HCT116 (cell line): ENCODE measurements around the gene AIF1L. TPM values are rescaled to one million over a fixed set of nuclear protein-coding genes. Genes with fewer than 3 reads are reported as not detected.

Experiments
- ATAC-seq: fragments of 200-7000 bp; cut with Tn5 transposase; 2 replicates; pipeline ENCODE4 v1.9.1; 2020; ENCODE audit warnings: mild to moderate bottlenecking, moderate library complexity
- BruUV-seq: library from RNA; stranded (reverse); fragments of 400-500 nt; replicated peaks from 2 replicates; lab custom pipeline; 2021; lab: Mats Ljungman, UMichigan
- CTCF ChIA-PET: fragments of 300-600 bp; sonication (Branson Sonifier 250); formaldehyde crosslinking; loops from one replicate; lab custom pipeline; 2021; ENCODE audit warnings: antibody characterized with exemption; lab: Charles Lee
- POLR2A ChIA-PET: fragments of 300-600, 350-600 bp; sonication (Branson Sonifier 250); formaldehyde crosslinking; loops from one replicate; lab custom pipeline; 2021; ENCODE audit warnings: antibody characterized with exemption; lab: Charles Lee
- RAD21 ChIA-PET, 2 experiments: fragments of 300-600 bp; sonication (Branson Sonifier 250); formaldehyde crosslinking; loops; one replicate each; lab custom pipeline; 2023; ENCODE audit warnings: low total read pairs in 2 of 2; ENCODE audit not compliant: uncharacterized antibody in 2 of 2, unreplicated experiment in 2 of 2, low non-redundant PET in 1 of 2; lab: Charles Lee
- DNase-seq: peaks from one replicate; pipeline ENCODE4 v3.0.0-alpha.2; 2010; ENCODE audit warnings: low read depth, low spot score
- H2AFZ ChIP-seq: fragments of 200-600 bp; shearing (Covaris generic), sonication (generic); 2 replicates; pipeline ENCODE4 v1.6.1; 2017; ENCODE audit warnings: low read depth, mixed run types, mixed read lengths, antibody characterized with exemption, low read length; ENCODE audit not compliant: poor library complexity, severe bottlenecking
- H3K27ac ChIP-seq: 2 replicates; pipeline ENCODE4 v1.5.1; 2012; ENCODE audit warnings: low read depth, low read length
- H3K27me3 ChIP-seq: fragments of 200-600 bp; sonication (generic); 2 replicates; pipeline ENCODE4 v1.6.1; 2016; ENCODE audit warnings: mixed run types, low read length, mixed read lengths; ENCODE audit not compliant: insufficient read depth
- H3K36me3 ChIP-seq, 2 experiments: fragments of 200-500 bp in 1 of 2; fragments of 200-600 bp in 1 of 2; sonication (Bioruptor generic) in 1 of 2; sonication (generic) in 1 of 2; 2 replicates each; pipeline versions ENCODE4 v1.5.1 to v1.6.1; 2014 to 2016; ENCODE audit warnings: low read length in 2 of 2, inconsistent platforms in 1 of 2, mixed read lengths in 1 of 2, mixed run types in 1 of 2; ENCODE audit not compliant: insufficient read depth in 2 of 2, control insufficient read depth in 1 of 2
- H3K4me1 ChIP-seq, 2 experiments: fragments of 200-600 bp in 1 of 2; sonication (generic) in 1 of 2; 2 replicates each; pipeline versions ENCODE4 v1.5.1 to v1.6.1; 2012 to 2017; ENCODE audit warnings: low read length in 2 of 2, inconsistent platforms in 1 of 2, mild to moderate bottlenecking in 1 of 2, mixed read lengths in 1 of 2, mixed run types in 1 of 2, moderate library complexity in 1 of 2; ENCODE audit not compliant: insufficient read depth in 2 of 2, control insufficient read depth in 1 of 2
- H3K4me2 ChIP-seq: fragments of 200-600 bp; sonication (generic); 2 replicates; pipeline ENCODE4 v1.6.1; 2017; ENCODE audit warnings: mixed run types, low read length, mixed read lengths
- H3K4me3 ChIP-seq, 2 experiments: fragments of 200-600 bp in 1 of 2; sonication (generic) in 1 of 2; replicated peaks in 1 of 2; 2 replicates each; pipeline ENCODE4 v1.5.1; 2011 to 2016; ENCODE audit warnings: low read length in 2 of 2, control low read depth in 1 of 2, low read depth in 1 of 2, mild to moderate bottlenecking in 1 of 2, mixed read lengths in 1 of 2, mixed run types in 1 of 2
- H3K79me2 ChIP-seq: fragments of 200-600 bp; sonication (generic); 2 replicates; pipeline ENCODE4 v1.6.1; 2017; ENCODE audit warnings: mild to moderate bottlenecking, mixed run types, low read length, moderate library complexity, mixed read lengths; ENCODE audit not compliant: insufficient read depth
- H3K9ac ChIP-seq: fragments of 200-600 bp; sonication (generic); 2 replicates; pipeline ENCODE4 v1.6.1; 2016; ENCODE audit warnings: low read length, mixed read lengths
- H3K9me2 ChIP-seq: fragments of 200-600 bp; sonication (generic), shearing (Covaris generic); 2 replicates; pipeline ENCODE4 v1.6.1; 2017; ENCODE audit warnings: mixed run types, mild to moderate bottlenecking, moderate library complexity; ENCODE audit not compliant: insufficient read depth
- H3K9me3 ChIP-seq, 2 experiments: fragments of 200-500 bp in 1 of 2; fragments of 200-600 bp in 1 of 2; sonication (Bioruptor generic) in 1 of 2; sonication (generic) in 1 of 2; 2 replicates each; pipeline ENCODE4 v1.6.1; 2014 to 2017; ENCODE audit warnings: low read length in 2 of 2, mixed read lengths in 2 of 2, inconsistent platforms in 1 of 2, low read depth in 1 of 2, mild to moderate bottlenecking in 1 of 2, mixed run types in 1 of 2, moderate library complexity in 1 of 2; ENCODE audit not compliant: control insufficient read depth in 1 of 2, insufficient read depth in 1 of 2
- H4K20me1 ChIP-seq: fragments of 200-600 bp; sonication (generic), shearing (Covaris generic); 2 replicates; pipeline ENCODE4 v1.6.1; 2017; ENCODE audit warnings: mixed run types, mild to moderate bottlenecking, moderate library complexity; ENCODE audit not compliant: insufficient read depth
- CBX3 ChIP-seq: IDR thresholded peaks from 2 replicates; pipeline ENCODE4 v1.6.1; 2012; ENCODE audit warnings: low read depth
- EGR1 ChIP-seq: IDR thresholded peaks from 2 replicates; pipeline ENCODE4 v1.6.1; 2012; ENCODE audit warnings: low read depth
- ELF1 ChIP-seq: IDR thresholded peaks from 2 replicates; pipeline ENCODE4 v1.6.1; 2012; ENCODE audit warnings: low read depth, borderline replicate concordance
- JUND ChIP-seq: IDR thresholded peaks from 2 replicates; pipeline ENCODE4 v1.6.1; 2012
- POLR2A ChIP-seq: IDR thresholded peaks from 2 replicates; pipeline ENCODE4 v1.7.0; 2011; ENCODE audit warnings: borderline replicate concordance; ENCODE audit not compliant: insufficient read depth, insufficient read length; ENCODE audit errors: extremely low read depth
- POLR2AphosphoS5 ChIP-seq: IDR thresholded peaks from 2 replicates; pipeline ENCODE4 v1.6.1; 2011; ENCODE audit warnings: mild to moderate bottlenecking, low read depth, low read length, moderate library complexity
- SRF ChIP-seq: IDR thresholded peaks from 2 replicates; pipeline ENCODE4 v1.6.1; 2012; ENCODE audit warnings: low read depth
- TCF7L2 ChIP-seq: IDR thresholded peaks from 2 replicates; pipeline ENCODE4 v1.7.0; 2011; ENCODE audit warnings: borderline replicate concordance, inconsistent platforms; ENCODE audit not compliant: insufficient read depth, insufficient read length; ENCODE audit errors: extremely low read depth
- YY1 ChIP-seq: IDR thresholded peaks from 2 replicates; pipeline ENCODE4 v1.6.1; 2011; ENCODE audit warnings: low read length, low read depth, moderate library complexity, mild to moderate bottlenecking; ENCODE audit not compliant: insufficient replicate concordance; ENCODE audit errors: extremely low read depth
- ZFX ChIP-seq: fragments of 450-650 bp; IDR thresholded peaks from 2 replicates; pipeline ENCODE4 v1.6.1; 2017
- ZNF274 ChIP-seq: fragments of 200-500 bp; sonication (Bioruptor generic); IDR thresholded peaks from 2 replicates; pipeline ENCODE4 v1.6.1; 2014; ENCODE audit warnings: mild to moderate bottlenecking, low read depth, low read length, inconsistent platforms
- intact Hi-C: fragments of 100-400 bp; cut with micrococcal nuclease; formaldehyde crosslinking; loops from 2 replicates; pipeline ENCODE4 v1.10.0; 2022
- total RNA-seq: library from RNA; stranded (reverse); gene quantifications from one replicate; pipeline ENCODE4 v1.2.1, GENCODE V29; 2021; ENCODE audit not compliant: unreplicated experiment
- TF ChIP-seq, protein P1 (sequence below): IDR thresholded peaks from 2 replicates; pipeline ENCODE4 v1.6.1; 2012; ENCODE audit warnings: low read depth
- TF ChIP-seq, protein P2 (sequence below): IDR thresholded peaks from 2 replicates; pipeline ENCODE4 v1.6.1; 2012
- TF ChIP-seq, protein P3 (sequence below): IDR thresholded peaks from 2 replicates; pipeline ENCODE4 v1.6.1; 2012

AIF1L gene
- total RNA-seq, 1 experiment from 2014 or later = 34.0 TPM

DNA sequence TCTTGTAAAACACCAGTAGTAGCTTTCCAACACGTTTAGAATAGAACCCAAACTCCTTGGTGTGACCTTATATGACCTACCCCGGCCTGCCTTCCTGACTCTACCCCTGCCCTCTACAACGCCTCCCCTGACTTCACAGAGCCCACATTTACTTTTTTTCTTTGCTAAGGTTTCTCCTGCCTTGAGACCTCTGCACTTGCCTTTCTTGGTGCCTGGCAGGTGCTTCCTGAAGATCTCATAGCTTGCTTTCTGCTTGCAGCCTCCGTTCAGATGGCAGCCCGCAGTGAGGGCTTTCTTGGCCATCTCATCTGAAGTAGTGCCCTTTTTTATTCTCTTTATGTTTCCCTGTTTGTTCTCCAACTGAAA, 53.3 kb downstream of the AIF1L start:
- H4K20me1 ChIP-seq = no peaks in the 10 kb centered on the region
- H2AFZ ChIP-seq = no peak overlapping the region
- ChIA-PET RAD21 (no interaction called here), CTCF (no interaction called here), POLR2A (no interaction called here)
- peaks cover 51 to 70% of the 10 kb centered on the region in 2 experiments for H3K36me3 ChIP-seq
- no peak overlapping the region for H3K4me3 ChIP-seq
- ATAC-seq (no peak), DNase-seq (no peak)
- no peaks in the 10 kb centered on the region for H3K27me3 ChIP-seq
- intact Hi-C loops = no loop called here
- BruUV-seq = no TSS peak
- no peak overlapping the region for H3K9ac ChIP-seq
- H3K27ac ChIP-seq = no peak overlapping the region
- no peaks in the 10 kb centered on the region for H3K79me2 ChIP-seq
- no peaks in the 10 kb centered on the region for H3K9me2 ChIP-seq
- TF ChIP-seq POLR2AphosphoS5 = no peak
- TF ChIP-seq ZNF274 = no peak
- TF ChIP-seq SRF = no peak
- no peak for TF ChIP-seq JUND
- no peak for TF ChIP-seq ELF1
- TF ChIP-seq EGR1 = no peak
- TF ChIP-seq TCF7L2 = no peak
- TF ChIP-seq CBX3 = no peak
- TF ChIP-seq, protein P1, sequence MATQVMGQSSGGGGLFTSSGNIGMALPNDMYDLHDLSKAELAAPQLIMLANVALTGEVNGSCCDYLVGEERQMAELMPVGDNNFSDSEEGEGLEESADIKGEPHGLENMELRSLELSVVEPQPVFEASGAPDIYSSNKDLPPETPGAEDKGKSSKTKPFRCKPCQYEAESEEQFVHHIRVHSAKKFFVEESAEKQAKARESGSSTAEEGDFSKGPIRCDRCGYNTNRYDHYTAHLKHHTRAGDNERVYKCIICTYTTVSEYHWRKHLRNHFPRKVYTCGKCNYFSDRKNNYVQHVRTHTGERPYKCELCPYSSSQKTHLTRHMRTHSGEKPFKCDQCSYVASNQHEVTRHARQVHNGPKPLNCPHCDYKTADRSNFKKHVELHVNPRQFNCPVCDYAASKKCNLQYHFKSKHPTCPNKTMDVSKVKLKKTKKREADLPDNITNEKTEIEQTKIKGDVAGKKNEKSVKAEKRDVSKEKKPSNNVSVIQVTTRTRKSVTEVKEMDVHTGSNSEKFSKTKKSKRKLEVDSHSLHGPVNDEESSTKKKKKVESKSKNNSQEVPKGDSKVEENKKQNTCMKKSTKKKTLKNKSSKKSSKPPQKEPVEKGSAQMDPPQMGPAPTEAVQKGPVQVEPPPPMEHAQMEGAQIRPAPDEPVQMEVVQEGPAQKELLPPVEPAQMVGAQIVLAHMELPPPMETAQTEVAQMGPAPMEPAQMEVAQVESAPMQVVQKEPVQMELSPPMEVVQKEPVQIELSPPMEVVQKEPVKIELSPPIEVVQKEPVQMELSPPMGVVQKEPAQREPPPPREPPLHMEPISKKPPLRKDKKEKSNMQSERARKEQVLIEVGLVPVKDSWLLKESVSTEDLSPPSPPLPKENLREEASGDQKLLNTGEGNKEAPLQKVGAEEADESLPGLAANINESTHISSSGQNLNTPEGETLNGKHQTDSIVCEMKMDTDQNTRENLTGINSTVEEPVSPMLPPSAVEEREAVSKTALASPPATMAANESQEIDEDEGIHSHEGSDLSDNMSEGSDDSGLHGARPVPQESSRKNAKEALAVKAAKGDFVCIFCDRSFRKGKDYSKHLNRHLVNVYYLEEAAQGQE = no peak
- no peak for TF ChIP-seq YY1
- TF ChIP-seq, protein P2, sequence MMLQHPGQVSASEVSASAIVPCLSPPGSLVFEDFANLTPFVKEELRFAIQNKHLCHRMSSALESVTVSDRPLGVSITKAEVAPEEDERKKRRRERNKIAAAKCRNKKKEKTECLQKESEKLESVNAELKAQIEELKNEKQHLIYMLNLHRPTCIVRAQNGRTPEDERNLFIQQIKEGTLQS = no peak
- TF ChIP-seq ZFX = no peak
- no peak for TF ChIP-seq POLR2A
- TF ChIP-seq, protein P3, sequence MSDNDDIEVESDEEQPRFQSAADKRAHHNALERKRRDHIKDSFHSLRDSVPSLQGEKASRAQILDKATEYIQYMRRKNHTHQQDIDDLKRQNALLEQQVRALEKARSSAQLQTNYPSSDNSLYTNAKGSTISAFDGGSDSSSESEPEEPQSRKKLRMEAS = no peak
- H3K4me2 ChIP-seq = no peak overlapping the region
- H3K9me3 ChIP-seq = no peaks in the 10 kb centered on the region
- H3K4me1 ChIP-seq = no peaks in the 10 kb centered on the region
